HCT116 (cell line): ENCODE data around the gene GSG1L. TPM values are rescaled to one million over a fixed set of nuclear protein-coding genes. Genes with fewer than 3 reads are reported as not detected.

ENCODE experiments used
- ATAC-seq: fragments of 200-7000 bp; cut with Tn5 transposase; 2 replicates; pipeline ENCODE4 v1.9.1; 2020; ENCODE audit warnings: mild to moderate bottlenecking, moderate library complexity
- BruUV-seq: library from RNA; stranded (reverse); fragments of 400-500 nt; replicated peaks from 2 replicates; lab custom pipeline; 2021; lab: Mats Ljungman, UMichigan
- CTCF ChIA-PET: fragments of 300-600 bp; sonication (Branson Sonifier 250); formaldehyde crosslinking; loops from one replicate; lab custom pipeline; 2021; ENCODE audit warnings: antibody characterized with exemption; lab: Charles Lee
- POLR2A ChIA-PET: fragments of 300-600, 350-600 bp; sonication (Branson Sonifier 250); formaldehyde crosslinking; loops from one replicate; lab custom pipeline; 2021; ENCODE audit warnings: antibody characterized with exemption; lab: Charles Lee
- RAD21 ChIA-PET, 2 experiments: fragments of 300-600 bp; sonication (Branson Sonifier 250); formaldehyde crosslinking; loops; one replicate each; lab custom pipeline; 2023; ENCODE audit warnings: low total read pairs in 2 of 2; ENCODE audit not compliant: uncharacterized antibody in 2 of 2, unreplicated experiment in 2 of 2, low non-redundant PET in 1 of 2; lab: Charles Lee
- DNase-seq: peaks from one replicate; pipeline ENCODE4 v3.0.0-alpha.2; 2010; ENCODE audit warnings: low read depth, low spot score
- H2AFZ ChIP-seq: fragments of 200-600 bp; shearing (Covaris generic), sonication (generic); 2 replicates; pipeline ENCODE4 v1.6.1; 2017; ENCODE audit warnings: low read depth, mixed run types, mixed read lengths, antibody characterized with exemption, low read length; ENCODE audit not compliant: poor library complexity, severe bottlenecking
- H3K27ac ChIP-seq: 2 replicates; pipeline ENCODE4 v1.5.1; 2012; ENCODE audit warnings: low read depth, low read length
- H3K27me3 ChIP-seq: fragments of 200-600 bp; sonication (generic); 2 replicates; pipeline ENCODE4 v1.6.1; 2016; ENCODE audit warnings: mixed run types, low read length, mixed read lengths; ENCODE audit not compliant: insufficient read depth
- H3K36me3 ChIP-seq, 2 experiments: fragments of 200-500 bp in 1 of 2; fragments of 200-600 bp in 1 of 2; sonication (Bioruptor generic) in 1 of 2; sonication (generic) in 1 of 2; 2 replicates each; pipeline versions ENCODE4 v1.5.1 to v1.6.1; 2014 to 2016; ENCODE audit warnings: low read length in 2 of 2, inconsistent platforms in 1 of 2, mixed read lengths in 1 of 2, mixed run types in 1 of 2; ENCODE audit not compliant: insufficient read depth in 2 of 2, control insufficient read depth in 1 of 2
- H3K4me1 ChIP-seq, 2 experiments: fragments of 200-600 bp in 1 of 2; sonication (generic) in 1 of 2; 2 replicates each; pipeline versions ENCODE4 v1.5.1 to v1.6.1; 2012 to 2017; ENCODE audit warnings: low read length in 2 of 2, inconsistent platforms in 1 of 2, mild to moderate bottlenecking in 1 of 2, mixed read lengths in 1 of 2, mixed run types in 1 of 2, moderate library complexity in 1 of 2; ENCODE audit not compliant: insufficient read depth in 2 of 2, control insufficient read depth in 1 of 2
- H3K4me2 ChIP-seq: fragments of 200-600 bp; sonication (generic); 2 replicates; pipeline ENCODE4 v1.6.1; 2017; ENCODE audit warnings: mixed run types, low read length, mixed read lengths
- H3K4me3 ChIP-seq, 2 experiments: fragments of 200-600 bp in 1 of 2; sonication (generic) in 1 of 2; replicated peaks in 1 of 2; 2 replicates each; pipeline ENCODE4 v1.5.1; 2011 to 2016; ENCODE audit warnings: low read length in 2 of 2, control low read depth in 1 of 2, low read depth in 1 of 2, mild to moderate bottlenecking in 1 of 2, mixed read lengths in 1 of 2, mixed run types in 1 of 2
- H3K79me2 ChIP-seq: fragments of 200-600 bp; sonication (generic); 2 replicates; pipeline ENCODE4 v1.6.1; 2017; ENCODE audit warnings: mild to moderate bottlenecking, mixed run types, low read length, moderate library complexity, mixed read lengths; ENCODE audit not compliant: insufficient read depth
- H3K9ac ChIP-seq: fragments of 200-600 bp; sonication (generic); 2 replicates; pipeline ENCODE4 v1.6.1; 2016; ENCODE audit warnings: low read length, mixed read lengths
- H3K9me2 ChIP-seq: fragments of 200-600 bp; sonication (generic), shearing (Covaris generic); 2 replicates; pipeline ENCODE4 v1.6.1; 2017; ENCODE audit warnings: mixed run types, mild to moderate bottlenecking, moderate library complexity; ENCODE audit not compliant: insufficient read depth
- H3K9me3 ChIP-seq, 2 experiments: fragments of 200-500 bp in 1 of 2; fragments of 200-600 bp in 1 of 2; sonication (Bioruptor generic) in 1 of 2; sonication (generic) in 1 of 2; 2 replicates each; pipeline ENCODE4 v1.6.1; 2014 to 2017; ENCODE audit warnings: low read length in 2 of 2, mixed read lengths in 2 of 2, inconsistent platforms in 1 of 2, low read depth in 1 of 2, mild to moderate bottlenecking in 1 of 2, mixed run types in 1 of 2, moderate library complexity in 1 of 2; ENCODE audit not compliant: control insufficient read depth in 1 of 2, insufficient read depth in 1 of 2
- H4K20me1 ChIP-seq: fragments of 200-600 bp; sonication (generic), shearing (Covaris generic); 2 replicates; pipeline ENCODE4 v1.6.1; 2017; ENCODE audit warnings: mixed run types, mild to moderate bottlenecking, moderate library complexity; ENCODE audit not compliant: insufficient read depth
- CBX3 ChIP-seq: IDR thresholded peaks from 2 replicates; pipeline ENCODE4 v1.6.1; 2012; ENCODE audit warnings: low read depth
- EZH2 ChIP-seq: fragments of 200-600 bp; sonication (generic); IDR thresholded peaks from 2 replicates; pipeline ENCODE4 v1.6.1; 2017; ENCODE audit warnings: antibody characterized with exemption, mixed run types
- EZH2phosphoT487 ChIP-seq: fragments of 200-600 bp; IDR thresholded peaks from 2 replicates; pipeline ENCODE4 v1.6.1; 2018; ENCODE audit warnings: antibody characterized with exemption, borderline replicate concordance
- POLR2AphosphoS5 ChIP-seq: IDR thresholded peaks from 2 replicates; pipeline ENCODE4 v1.6.1; 2011; ENCODE audit warnings: mild to moderate bottlenecking, low read depth, low read length, moderate library complexity
- RAD21 ChIP-seq: IDR thresholded peaks from 2 replicates; pipeline ENCODE4 v1.6.1; 2012; ENCODE audit warnings: low read depth, mild to moderate bottlenecking
- SP1 ChIP-seq: IDR thresholded peaks from 2 replicates; pipeline ENCODE4 v1.6.1; 2012; ENCODE audit warnings: low read depth
- SRF ChIP-seq: IDR thresholded peaks from 2 replicates; pipeline ENCODE4 v1.6.1; 2012; ENCODE audit warnings: low read depth
- YY1 ChIP-seq: IDR thresholded peaks from 2 replicates; pipeline ENCODE4 v1.6.1; 2011; ENCODE audit warnings: low read length, low read depth, moderate library complexity, mild to moderate bottlenecking; ENCODE audit not compliant: insufficient replicate concordance; ENCODE audit errors: extremely low read depth
- ZFX ChIP-seq: fragments of 450-650 bp; IDR thresholded peaks from 2 replicates; pipeline ENCODE4 v1.6.1; 2017
- intact Hi-C: fragments of 100-400 bp; cut with micrococcal nuclease; formaldehyde crosslinking; loops from 2 replicates; pipeline ENCODE4 v1.10.0; 2022
- total RNA-seq: library from RNA; stranded (reverse); gene quantifications from one replicate; pipeline ENCODE4 v1.2.1, GENCODE V29; 2021; ENCODE audit not compliant: unreplicated experiment
- TF ChIP-seq, protein P1 (sequence below): IDR thresholded peaks from 2 replicates; pipeline ENCODE4 v1.6.1; 2012
- TF ChIP-seq, protein P2 (sequence below): IDR thresholded peaks from 2 replicates; pipeline ENCODE4 v1.6.1; 2012
- TF ChIP-seq, protein P3 (sequence below), 3 experiments: fragments of 200-600 bp in 1 of 3; sonication (generic) in 1 of 3; IDR thresholded peaks in 2 of 3; conservative IDR thresholded peaks in 1 of 3; 2 replicates each; pipeline ENCODE4 v1.5.1; 2012 to 2017; ENCODE audit warnings: low read depth in 2 of 3, low read length in 2 of 3, antibody characterized with exemption in 1 of 3, borderline replicate concordance in 1 of 3, control low read depth in 1 of 3, mild to moderate bottlenecking in 1 of 3, mixed read lengths in 1 of 3, mixed run types in 1 of 3, moderate library complexity in 1 of 3; ENCODE audit not compliant: insufficient read depth in 1 of 3

The GSG1L gene
- total RNA-seq, 1 experiment from 2014 or later: not detected

DNA sequence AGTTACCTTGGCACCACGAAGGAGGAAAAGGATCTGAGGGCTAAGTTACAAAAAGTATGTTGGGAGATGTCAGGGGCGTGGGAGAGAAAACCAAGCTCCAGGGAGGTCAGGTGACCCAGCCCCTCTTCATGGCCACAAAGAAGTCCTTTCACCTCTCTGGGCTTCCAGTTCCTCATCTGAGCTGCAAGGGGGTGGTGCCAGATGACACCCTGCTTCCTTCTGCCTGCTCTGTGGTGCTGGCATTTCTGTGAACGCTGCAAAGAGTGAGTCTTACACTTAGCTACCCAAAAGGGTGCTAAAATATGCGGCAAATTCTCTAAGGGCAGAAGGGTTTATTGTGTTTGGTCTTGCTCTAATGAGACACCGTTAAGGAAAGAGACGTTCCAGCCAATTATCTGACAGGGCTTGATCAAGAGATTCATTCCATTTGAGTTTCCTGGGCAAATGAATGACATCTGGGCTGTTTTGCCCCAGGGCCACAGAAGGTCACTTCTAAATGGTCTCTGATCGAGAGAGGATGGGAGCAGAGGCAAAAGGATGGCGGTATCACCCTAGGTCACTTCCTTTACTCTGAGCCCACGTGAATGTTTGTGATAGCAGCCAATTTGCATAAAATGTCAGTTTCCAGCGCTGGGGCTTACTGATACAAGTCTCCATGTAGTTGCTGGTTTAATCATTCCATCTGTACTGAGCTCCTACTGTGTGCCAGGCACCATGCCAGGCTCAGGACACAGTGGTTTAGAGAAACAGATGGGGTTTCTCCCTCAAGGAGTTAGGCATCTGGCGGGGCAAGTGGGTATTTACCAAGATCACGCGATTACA, 303.3 kb downstream of the GSG1L start:
- Histone ChIP-seq H3K4me1 (peaks cover 6 to 31% of the 10 kb centered on the region in 2 experiments), H3K4me3 (no peak overlapping the region), H3K27ac (no peak overlapping the region), H3K36me3 (no peaks in the 10 kb centered on the region), H3K79me2 (no peaks in the 10 kb centered on the region), H3K9me2 (no peaks in the 10 kb centered on the region), H3K4me2 (no peak overlapping the region), H4K20me1 (no peaks in the 10 kb centered on the region), H3K9me3 (no peaks in the 10 kb centered on the region), H2AFZ (no peak overlapping the region), H3K9ac (no peak overlapping the region), H3K27me3 (no peaks in the 10 kb centered on the region)
- ChIA-PET CTCF (interaction anchor here (1.5 kb wide), 1 partner anchor 11 kb away, joined by 3 read pairs; no protein-coding TSS in a partner anchor), RAD21 (no interaction called here), POLR2A (no interaction called here)
- BruUV-seq: no TSS peak
- TF ChIP-seq SRF (no peak), EZH2phosphoT487 (no peak), YY1 (no peak), SP1 (no peak), CBX3 (no peak), EZH2 (no peak), ZFX (no peak), RAD21 (no peak), POLR2AphosphoS5 (no peak)
- TF ChIP-seq, protein P1, sequence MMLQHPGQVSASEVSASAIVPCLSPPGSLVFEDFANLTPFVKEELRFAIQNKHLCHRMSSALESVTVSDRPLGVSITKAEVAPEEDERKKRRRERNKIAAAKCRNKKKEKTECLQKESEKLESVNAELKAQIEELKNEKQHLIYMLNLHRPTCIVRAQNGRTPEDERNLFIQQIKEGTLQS: no peak
- TF ChIP-seq, protein P2, sequence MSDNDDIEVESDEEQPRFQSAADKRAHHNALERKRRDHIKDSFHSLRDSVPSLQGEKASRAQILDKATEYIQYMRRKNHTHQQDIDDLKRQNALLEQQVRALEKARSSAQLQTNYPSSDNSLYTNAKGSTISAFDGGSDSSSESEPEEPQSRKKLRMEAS: no peak
- TF ChIP-seq, protein P3, sequence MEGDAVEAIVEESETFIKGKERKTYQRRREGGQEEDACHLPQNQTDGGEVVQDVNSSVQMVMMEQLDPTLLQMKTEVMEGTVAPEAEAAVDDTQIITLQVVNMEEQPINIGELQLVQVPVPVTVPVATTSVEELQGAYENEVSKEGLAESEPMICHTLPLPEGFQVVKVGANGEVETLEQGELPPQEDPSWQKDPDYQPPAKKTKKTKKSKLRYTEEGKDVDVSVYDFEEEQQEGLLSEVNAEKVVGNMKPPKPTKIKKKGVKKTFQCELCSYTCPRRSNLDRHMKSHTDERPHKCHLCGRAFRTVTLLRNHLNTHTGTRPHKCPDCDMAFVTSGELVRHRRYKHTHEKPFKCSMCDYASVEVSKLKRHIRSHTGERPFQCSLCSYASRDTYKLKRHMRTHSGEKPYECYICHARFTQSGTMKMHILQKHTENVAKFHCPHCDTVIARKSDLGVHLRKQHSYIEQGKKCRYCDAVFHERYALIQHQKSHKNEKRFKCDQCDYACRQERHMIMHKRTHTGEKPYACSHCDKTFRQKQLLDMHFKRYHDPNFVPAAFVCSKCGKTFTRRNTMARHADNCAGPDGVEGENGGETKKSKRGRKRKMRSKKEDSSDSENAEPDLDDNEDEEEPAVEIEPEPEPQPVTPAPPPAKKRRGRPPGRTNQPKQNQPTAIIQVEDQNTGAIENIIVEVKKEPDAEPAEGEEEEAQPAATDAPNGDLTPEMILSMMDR (IDR thresholded peaks at IDR 0.05 in 2 of 3, conservative IDR thresholded peaks at IDR 0.05 in 1 of 3; ENCODE audit: borderline replicate concordance in 1 of 3, insufficient read depth in 1 of 3, low read depth in 2 of 3, low read length in 2 of 3): no peak
- no peak for ATAC-seq
- intact Hi-C loops: no loop called here
- no peak for DNase-seq
